Ishikawa (cell line): Measurements from ENCODE around the gene NPAT.

ENCODE experiments used
- CEBPB ChIP-seq: IDR thresholded peaks from 2 replicates; pipeline ENCODE4 v1.6.1; 2012
- EP300 ChIP-seq: IDR thresholded peaks from 2 replicates; pipeline ENCODE4 v1.6.1; 2012; ENCODE audit warnings: borderline replicate concordance
- TAF1 ChIP-seq: IDR thresholded peaks from 2 replicates; pipeline ENCODE4 v1.6.1; 2012; ENCODE audit warnings: low read depth, mild to moderate bottlenecking
- TF ChIP-seq, protein P1 (sequence below): IDR thresholded peaks from 2 replicates; pipeline ENCODE4 v1.6.1; 2012; ENCODE audit warnings: low read depth, mild to moderate bottlenecking

NPAT gene

DNA sequence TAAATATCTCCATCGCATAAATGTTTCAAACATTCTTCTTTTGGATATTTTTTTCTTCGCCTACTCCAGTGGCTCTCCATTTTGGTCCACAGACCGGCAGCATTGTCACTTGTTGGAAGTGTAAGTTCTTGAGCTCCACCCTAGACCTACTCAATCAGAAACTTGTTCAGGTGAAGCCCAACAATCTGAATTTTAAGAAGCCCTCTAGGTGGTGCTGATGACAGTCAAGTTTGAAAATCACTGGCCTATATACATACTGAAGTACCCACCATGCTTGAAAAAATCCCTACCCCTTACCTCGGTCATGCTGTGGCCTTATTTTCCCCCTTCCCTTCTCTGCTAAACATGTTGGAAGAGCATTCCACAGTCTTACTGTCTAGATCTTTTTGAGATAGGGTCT, 111.3 kb downstream of the NPAT start:
- TF ChIP-seq EP300 (no peak), TAF1 (no peak), CEBPB (no peak)
- TF ChIP-seq, protein P1, sequence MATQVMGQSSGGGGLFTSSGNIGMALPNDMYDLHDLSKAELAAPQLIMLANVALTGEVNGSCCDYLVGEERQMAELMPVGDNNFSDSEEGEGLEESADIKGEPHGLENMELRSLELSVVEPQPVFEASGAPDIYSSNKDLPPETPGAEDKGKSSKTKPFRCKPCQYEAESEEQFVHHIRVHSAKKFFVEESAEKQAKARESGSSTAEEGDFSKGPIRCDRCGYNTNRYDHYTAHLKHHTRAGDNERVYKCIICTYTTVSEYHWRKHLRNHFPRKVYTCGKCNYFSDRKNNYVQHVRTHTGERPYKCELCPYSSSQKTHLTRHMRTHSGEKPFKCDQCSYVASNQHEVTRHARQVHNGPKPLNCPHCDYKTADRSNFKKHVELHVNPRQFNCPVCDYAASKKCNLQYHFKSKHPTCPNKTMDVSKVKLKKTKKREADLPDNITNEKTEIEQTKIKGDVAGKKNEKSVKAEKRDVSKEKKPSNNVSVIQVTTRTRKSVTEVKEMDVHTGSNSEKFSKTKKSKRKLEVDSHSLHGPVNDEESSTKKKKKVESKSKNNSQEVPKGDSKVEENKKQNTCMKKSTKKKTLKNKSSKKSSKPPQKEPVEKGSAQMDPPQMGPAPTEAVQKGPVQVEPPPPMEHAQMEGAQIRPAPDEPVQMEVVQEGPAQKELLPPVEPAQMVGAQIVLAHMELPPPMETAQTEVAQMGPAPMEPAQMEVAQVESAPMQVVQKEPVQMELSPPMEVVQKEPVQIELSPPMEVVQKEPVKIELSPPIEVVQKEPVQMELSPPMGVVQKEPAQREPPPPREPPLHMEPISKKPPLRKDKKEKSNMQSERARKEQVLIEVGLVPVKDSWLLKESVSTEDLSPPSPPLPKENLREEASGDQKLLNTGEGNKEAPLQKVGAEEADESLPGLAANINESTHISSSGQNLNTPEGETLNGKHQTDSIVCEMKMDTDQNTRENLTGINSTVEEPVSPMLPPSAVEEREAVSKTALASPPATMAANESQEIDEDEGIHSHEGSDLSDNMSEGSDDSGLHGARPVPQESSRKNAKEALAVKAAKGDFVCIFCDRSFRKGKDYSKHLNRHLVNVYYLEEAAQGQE = no peak
